GM12878 (cell line): ENCODE measurements around the gene SPEG. TPM values are rescaled to one million over a fixed set of nuclear protein-coding genes. Genes with fewer than 3 reads are reported as not detected.

Experiments
- ATAC-seq: fragments of 200-7000 bp; cut with Tn5 transposase; 3 replicates; pipeline ENCODE4 v1.9.1; 2020; ENCODE audit warnings: mild to moderate bottlenecking, moderate library complexity
- BruUV-seq: library from RNA; stranded (reverse); fragments of 400-500 nt; replicated peaks from 2 replicates; lab custom pipeline; 2021; lab: Mats Ljungman, UMichigan
- CTCF ChIA-PET: fragments of 300-600 bp; sonication (Branson Sonifier 250); formaldehyde crosslinking; extraction: SDS; loops from one replicate; lab custom pipeline; 2021; ENCODE audit warnings: inconsistent platforms; lab: Yijun Ruan, JAX
- POLR2A ChIA-PET: fragments of 350-600 bp; formaldehyde crosslinking; extraction: SDS; loops from one replicate; lab custom pipeline; 2021; ENCODE audit warnings: inconsistent platforms; lab: Charles Lee
- RAD21 ChIA-PET: fragments of 300-600 bp; sonication (Branson Sonifier 250); formaldehyde crosslinking; loops from one replicate; lab custom pipeline; 2023; ENCODE audit warnings: antibody characterized with exemption; ENCODE audit not compliant: unreplicated experiment; lab: Charles Lee
- SMC1A ChIA-PET: fragments of 300-600 bp; sonication (Branson Sonifier 250); formaldehyde crosslinking; loops from one replicate; lab custom pipeline; 2023; ENCODE audit not compliant: unreplicated experiment, uncharacterized antibody; lab: Charles Lee
- DNase-seq: peaks from one replicate; pipeline ENCODE4 v3.0.0-alpha.2; 2011; ENCODE audit warnings: low read depth, low spot score
- FAIRE-seq: peaks from 3 replicates; lab custom pipeline; 2011; peaks lifted over from hg19 to GRCh38; lab: Jason Lieb, UNC
- H2AFZ ChIP-seq: 2 replicates; pipeline ENCODE4 v1.6.0; 2011; ENCODE audit warnings: low read depth, low read length, control low read depth; ENCODE audit not compliant: control insufficient read depth
- H3K27ac ChIP-seq: 2 replicates; pipeline ENCODE4 v1.5.1; 2011; ENCODE audit warnings: control low read depth; ENCODE audit not compliant: control insufficient read depth, insufficient read depth
- H3K27me3 ChIP-seq, 2 experiments: replicated peaks in 1 of 2; 2 replicates each; pipeline versions ENCODE4 v1.6.0 to v1.6.1; 2011; ENCODE audit warnings: low read length in 1 of 2; ENCODE audit not compliant: control insufficient read depth in 2 of 2, insufficient read depth in 2 of 2
- H3K36me3 ChIP-seq, 2 experiments: 2 replicates each; pipeline ENCODE4 v1.5.1; 2011; ENCODE audit warnings: low read length in 1 of 2; ENCODE audit not compliant: control insufficient read depth in 2 of 2, insufficient read depth in 2 of 2
- H3K4me1 ChIP-seq: 2 replicates; pipeline ENCODE4 v1.6.1; 2011; ENCODE audit warnings: mild to moderate bottlenecking, low read length, moderate library complexity, mixed read lengths; ENCODE audit not compliant: control insufficient read depth, insufficient read depth
- H3K4me2 ChIP-seq: 2 replicates; pipeline ENCODE4 v1.6.0; 2011; ENCODE audit warnings: control low read depth; ENCODE audit not compliant: control insufficient read depth, insufficient read depth
- H3K4me3 ChIP-seq: fragments of 200-600 bp; sonication (generic); 2 replicates; pipeline ENCODE4 v1.5.1; 2016
- H3K79me2 ChIP-seq: 2 replicates; pipeline ENCODE4 v1.6.0; 2011; ENCODE audit warnings: low read length; ENCODE audit not compliant: control insufficient read depth, insufficient read depth
- H3K9ac ChIP-seq: 2 replicates; pipeline ENCODE4 v1.8.0; 2011; ENCODE audit warnings: low read length, control low read depth, mixed read lengths; ENCODE audit not compliant: control insufficient read depth, insufficient read depth
- H3K9me3 ChIP-seq: replicated peaks from 3 replicates; pipeline ENCODE4 v1.5.1; 2011; ENCODE audit warnings: mild to moderate bottlenecking, low read length; ENCODE audit not compliant: control insufficient read depth, insufficient read depth
- H4K20me1 ChIP-seq: 2 replicates; pipeline ENCODE4 v1.6.0; 2011; ENCODE audit not compliant: control insufficient read depth, insufficient read depth
- NR2C1 ChIP-seq: fragments of 450-650 bp; IDR thresholded peaks from 2 replicates; pipeline ENCODE4 v1.6.1; 2017; ENCODE audit warnings: antibody characterized with exemption, mild to moderate bottlenecking, moderate library complexity
- TARDBP ChIP-seq: IDR thresholded peaks from 2 replicates; pipeline ENCODE4 v1.6.1; 2016; ENCODE audit warnings: borderline replicate concordance
- WGBS: methylation state at CpG from one replicate; pipeline ENCODE4 v1.1.6; 2016; ENCODE audit warnings: low lambda C conversion rate; ENCODE audit not compliant: insufficient replicate concordance, insufficient coverage; ENCODE audit errors: missing lambda C conversion rate; 5-methylcytosine and 5-hydroxymethylcytosine counted together
- in situ Hi-C: fragments of 300-500 bp; cut with MboI; formaldehyde crosslinking; loops from 9 replicates; pipeline ENCODE4 v1.14.3; 2018; ENCODE audit warnings: mixed read lengths
- intact Hi-C: fragments of 100-400 bp; cut with micrococcal nuclease; formaldehyde crosslinking; loops from one replicate; pipeline ENCODE4 v1.14.2; 2022; ENCODE audit not compliant: unreplicated experiment
- polyA plus RNA-seq, 11 experiments: library from polyadenylated mRNA; depleted of rRNA in 4 of 11; unstranded in 6 of 11; stranded (reverse) in 5 of 11; fragments of >200 nt; fragmentation: Nextera tagmentation in 4 of 11; fragmentation: Illumina TruSeq in 1 of 11; extraction: Ambion mirVana in 4 of 11; extraction: Trizol in 1 of 11; gene quantifications; 1 replicate in 1 of 11; 2 replicates in 10 of 11; pipeline versions ENCODE4 v1.2.1 to v1.2.3, GENCODE V29; 2011 to 2016; ENCODE audit warnings: inconsistent platforms in 2 of 11, missing spikeins in 2 of 11, low read depth in 1 of 11
- total RNA-seq, 4 experiments: library from RNA; depleted of rRNA in 3 of 4; stranded (reverse); fragments of >200 nt in 3 of 4; fragmentation: Illumina TruSeq in 1 of 4; extraction: Trizol in 1 of 4; gene quantifications; 2 replicates each; pipeline versions ENCODE4 v1.2.1 to v1.2.3, GENCODE V29; 2013 to 2021

The SPEG gene
- total and polyA plus RNA-seq, 10 of the 15 experiments (the other 5 are each of a cell fraction or from before 2014, with no cell fraction given), result 0.03 to 0.28 TPM; not detected in 8

GRCh38 chr2:219386532-219387280 lies 47.9 kb upstream of the SPEG start:
- peak overlapping the region; percentile 93 for H3K9ac ChIP-seq
- DNase-seq (no peak), FAIRE-seq (no peak), ATAC-seq (no peak)
- H3K27ac ChIP-seq, result peak overlapping the region; percentile 71
- H3K4me2 ChIP-seq, result peak overlapping the region; percentile 82
- ChIA-PET CTCF (interaction anchor here (0.6 to 7.8 kb wide), 4 partner anchors 16 to 728 kb away, joined by 3 to 64 read pairs (median 4); partner anchors contain the start of genes BCS1L and ZNF142), SMC1A (interaction anchor here (1.1 to 1.3 kb wide), 2 partner anchors 9 to 86 kb away, joined by 3 to 4 read pairs; no protein-coding TSS in a partner anchor), RAD21 (interaction anchor here (1.2 to 1.3 kb wide), 2 partner anchors 9 to 727 kb away, joined by 4 read pairs; partner anchors contain the start of genes BCS1L and ZNF142), POLR2A (interaction anchor here (1.1 to 2.5 kb wide), 8 partner anchors 23 to 211 kb away, joined by 3 to 15 read pairs (median 8); partner anchors contain the start of genes ANKZF1, ATG9A, CNPPD1 and DNAJB2)
- H3K9me3 ChIP-seq, result no peaks in the 10 kb centered on the region; the same call in 1 of the 3 replicates
- peaks cover 5 to 11% of the 10 kb centered on the region in 2 experiments; a peak in 3 of 4 replicates for H3K36me3 ChIP-seq
- WGBS, result 58% methylated on average over 19 of the region's 19 CpGs
- intact Hi-C loops (loop anchor here (5.0 kb wide), 2 partner anchors 209 to 224 kb away; partner anchors contain the start of genes CNPPD1, NHEJ1 and RETREG2), in situ Hi-C loops (no loop called here)
- no TSS peak for BruUV-seq
- H3K4me1 ChIP-seq, result peaks cover 5% of the 10 kb centered on the region
- H2AFZ ChIP-seq, result peak overlapping the region; percentile 74; the same call in 1 of the 2 replicates
- peaks cover 8% of the 10 kb centered on the region for H3K79me2 ChIP-seq
- no peaks in the 10 kb centered on the region for H3K27me3 ChIP-seq
- TF ChIP-seq TARDBP (no peak), NR2C1 (peak; percentile 10; the same call in 1 of the 2 replicates)
- peak overlapping the region; percentile 93 for H3K4me3 ChIP-seq
- H4K20me1 ChIP-seq, result no peaks in the 10 kb centered on the region
